SW480 (cell line): ENCODE measurements around the gene ROCK2.
"Not testable (repeated sequence)": the region's sequence is repeated elsewhere in the genome, so short reads cannot be mapped to it uniquely, and the experiment has no call there.

Source experiments
- DNase-seq: peaks from one replicate; pipeline ENCODE4 v3.0.0-alpha.2; 2016; ENCODE audit warnings: low spot score

The ROCK2 gene

DNA sequence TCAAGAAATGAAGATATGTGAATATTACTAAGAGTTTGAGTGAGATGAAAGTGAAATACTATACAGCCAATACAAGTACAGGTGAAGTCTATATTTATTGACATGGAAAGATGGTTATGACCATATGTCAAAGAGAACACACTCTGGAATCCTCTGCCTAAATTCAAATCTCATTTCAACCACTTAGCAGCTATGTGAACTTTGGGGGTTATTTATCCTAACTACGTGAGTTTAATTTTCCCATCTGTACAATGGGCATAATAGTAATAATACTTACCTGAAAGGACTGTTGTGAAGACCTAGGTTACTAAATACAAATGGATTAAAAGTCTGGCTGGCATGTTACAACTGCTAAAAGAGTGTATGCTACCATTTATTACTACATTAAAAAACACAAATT is 79.6 kb downstream of the ROCK2 start:
- no peak for DNase-seq

DNA sequence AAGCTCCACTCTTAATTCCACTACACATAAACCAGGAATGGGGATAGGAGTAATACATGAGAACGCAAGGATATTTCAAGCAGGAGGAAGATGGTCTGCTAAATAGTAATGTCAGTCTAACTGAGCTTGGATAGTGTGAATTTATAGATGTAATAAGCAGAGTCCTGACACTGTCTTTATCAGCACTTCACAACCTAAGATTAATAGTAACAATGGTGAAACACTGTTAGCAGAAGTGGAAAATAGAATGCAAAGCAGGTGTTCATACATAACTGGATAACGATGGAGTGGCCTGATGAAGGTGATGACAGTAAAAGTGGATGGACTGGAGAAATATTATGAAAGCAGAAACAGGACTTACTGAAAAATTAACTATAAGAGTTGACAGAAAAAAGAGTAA is 80.4 kb downstream of the ROCK2 start:
- DNase-seq, result no peak

DNA sequence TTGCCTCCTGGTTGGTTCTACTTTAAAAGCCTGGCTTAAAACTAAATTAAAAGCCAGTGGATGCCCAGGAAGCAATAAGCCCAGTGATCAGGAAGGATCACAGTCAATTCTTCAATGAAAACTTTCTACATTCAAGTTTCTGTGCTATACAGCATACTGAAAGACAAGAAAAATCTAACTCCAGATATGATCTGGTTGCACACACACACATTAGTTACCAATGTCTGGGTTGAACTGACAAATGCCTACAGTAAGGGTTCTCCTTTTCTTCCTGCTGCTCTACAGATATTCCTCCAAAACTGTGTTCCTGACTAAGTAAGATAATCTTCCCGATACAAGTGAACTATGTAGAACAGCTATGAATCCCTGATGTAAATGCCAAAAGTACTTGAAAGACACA is 81.3 kb downstream of the ROCK2 start:
- DNase-seq, result no peak

DNA sequence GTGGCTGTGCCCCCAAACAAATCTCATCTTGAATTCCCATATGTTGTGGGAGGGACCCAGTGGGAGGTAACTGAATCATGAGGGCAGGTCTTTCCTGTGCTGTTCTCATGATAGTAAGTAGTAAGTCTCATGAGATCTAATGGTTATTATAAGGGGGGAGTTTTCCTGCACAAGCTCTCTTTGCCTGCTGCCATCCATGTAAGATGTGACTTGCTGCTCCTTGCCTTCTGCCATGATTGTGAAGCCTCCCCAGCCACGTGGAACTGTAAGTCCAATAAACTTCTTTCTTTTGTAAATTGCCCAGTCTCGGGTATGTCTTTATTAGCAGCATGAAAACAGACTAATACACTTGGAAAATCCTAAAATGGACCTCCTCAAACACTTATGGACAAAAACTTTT is 82.0 kb downstream of the ROCK2 start:
- DNase-seq, result not testable (repeated sequence)

DNA sequence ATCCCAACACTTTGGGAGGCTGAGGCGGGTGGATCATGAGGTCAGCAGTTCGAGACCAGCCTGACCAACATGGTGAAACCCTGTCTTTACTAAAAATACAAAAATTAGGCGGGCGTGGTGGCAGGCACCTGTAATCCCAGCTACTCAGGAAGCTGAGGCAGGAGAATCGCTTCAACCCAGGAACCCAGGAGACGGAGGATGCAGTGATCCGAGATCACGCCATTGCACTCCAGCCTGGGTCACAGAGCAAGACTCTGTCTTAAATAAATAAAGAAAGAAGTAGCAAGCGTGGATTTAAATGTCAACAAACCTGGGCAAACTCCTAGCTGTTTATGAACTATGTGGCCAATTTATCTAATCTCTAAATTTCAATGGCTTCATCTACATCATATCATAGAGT is 82.9 kb downstream of the ROCK2 start:
- not testable (repeated sequence) for DNase-seq

DNA sequence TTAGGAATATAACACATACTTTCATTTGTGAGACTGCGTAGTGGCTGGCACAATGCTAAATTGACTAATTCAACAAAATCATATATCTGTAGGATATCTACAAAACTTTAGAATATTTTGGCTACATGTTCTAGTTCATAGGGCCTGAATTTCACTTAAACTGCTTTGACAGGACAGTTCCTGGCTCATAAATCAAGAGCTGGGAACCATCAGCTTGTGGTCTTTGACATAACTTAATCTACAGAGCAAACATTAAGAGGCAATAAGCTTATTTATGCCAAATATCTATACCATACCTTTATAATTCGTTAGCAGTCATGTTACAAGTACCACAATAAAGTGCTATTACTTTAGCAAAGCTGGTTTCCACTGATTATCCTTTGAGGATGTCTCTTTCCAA is 83.5 kb downstream of the ROCK2 start:
- no peak for DNase-seq

DNA sequence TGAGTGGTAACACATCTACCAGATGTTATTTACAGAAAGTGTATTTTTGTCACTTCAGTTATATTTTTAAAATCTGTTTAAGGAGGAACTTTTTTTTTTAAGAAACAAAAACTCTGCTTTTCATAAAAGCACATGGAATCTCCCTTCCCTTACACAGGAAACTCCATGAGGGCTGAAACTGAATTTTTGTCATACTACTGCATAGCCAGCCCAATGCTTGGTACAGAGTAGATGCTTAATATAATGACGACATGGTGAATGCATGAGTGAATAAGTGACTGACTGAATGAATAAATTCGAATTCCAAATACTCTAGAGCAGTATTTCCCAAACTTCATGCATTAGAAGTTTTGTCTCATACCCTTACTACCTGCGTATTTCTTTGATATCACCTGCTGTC is 86.5 kb downstream of the ROCK2 start:
- no peak for DNase-seq

DNA sequence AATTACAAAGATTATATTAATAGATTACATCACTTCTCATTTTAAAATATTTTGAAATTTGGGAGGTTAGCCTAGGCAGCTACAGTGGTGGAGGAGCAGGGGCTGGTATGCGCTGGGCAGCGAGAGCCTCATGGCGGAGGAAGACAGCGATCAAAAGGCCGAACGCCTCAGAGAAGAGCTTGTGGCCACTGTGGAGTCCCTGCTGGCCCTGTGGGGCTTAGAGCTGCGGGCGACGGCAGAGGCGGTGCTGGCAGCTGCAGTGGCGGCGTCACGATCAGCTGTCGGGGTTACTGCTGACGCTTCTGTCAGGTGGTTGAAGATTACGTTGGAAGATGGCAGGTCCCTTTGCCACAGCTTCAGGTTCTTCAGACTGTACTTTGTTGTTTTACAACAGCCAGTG is 87.4 kb downstream of the ROCK2 start:
- no peak for DNase-seq

DNA sequence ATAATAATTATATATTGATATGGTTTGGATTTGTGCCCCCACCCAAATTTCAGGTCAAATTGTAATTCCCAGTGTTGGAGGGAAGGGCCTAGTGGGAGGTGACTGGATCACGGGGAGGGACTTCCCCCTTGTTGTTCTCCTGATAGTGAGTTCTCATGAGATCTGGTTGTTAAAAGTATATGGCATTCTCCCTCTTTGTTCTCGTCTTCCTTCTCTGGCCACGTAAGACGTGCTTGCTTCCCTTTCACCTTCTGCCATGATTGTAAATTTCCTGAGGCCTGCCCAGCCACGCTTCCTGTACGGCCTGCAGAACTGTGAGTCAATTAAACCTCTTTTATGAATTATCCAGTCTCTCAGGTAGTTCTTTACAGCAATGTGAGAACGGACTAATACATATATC is 88.3 kb downstream of the ROCK2 start:
- DNase-seq, result no peak

DNA sequence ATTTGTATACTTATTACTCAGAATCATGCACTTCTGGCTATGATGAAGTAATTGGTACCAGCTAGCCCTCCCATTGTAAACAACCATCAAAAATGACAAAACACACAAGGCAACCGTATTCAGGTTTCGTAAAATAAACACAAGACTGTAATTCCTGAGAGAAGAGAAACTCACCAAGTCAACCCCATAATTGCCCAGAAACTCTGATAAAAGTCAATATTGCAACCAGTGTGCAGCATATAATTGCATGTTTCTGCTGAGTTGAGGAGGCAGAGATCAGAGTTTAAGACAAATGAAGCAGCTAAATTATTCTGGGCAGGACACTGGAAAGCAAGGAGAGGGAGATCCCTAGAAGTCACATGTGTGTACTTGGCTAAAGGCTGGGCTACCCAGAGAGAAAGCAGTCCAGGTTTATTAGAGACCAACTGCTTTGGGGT is 90.3 kb downstream of the ROCK2 start:
- peak; percentile 20 for DNase-seq

DNA sequence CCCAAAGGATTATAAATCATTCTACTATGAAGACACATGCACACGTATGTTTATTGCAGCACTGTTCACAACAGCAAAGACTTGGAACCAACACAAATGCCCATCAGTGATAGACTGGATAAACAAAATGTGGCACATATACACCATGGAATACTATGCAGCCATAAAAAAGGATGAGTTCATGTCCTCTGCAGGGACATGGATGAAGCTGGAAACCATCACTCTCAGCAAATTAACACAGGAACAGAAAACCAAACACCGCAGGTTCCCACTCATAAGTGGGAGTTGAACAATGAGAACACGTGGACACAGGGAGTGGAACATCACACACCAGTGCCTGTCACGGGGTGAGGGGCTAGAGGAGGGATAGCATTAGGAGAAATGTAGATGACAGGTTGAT is 92.0 kb downstream of the ROCK2 start:
- not testable (repeated sequence) for DNase-seq

DNA sequence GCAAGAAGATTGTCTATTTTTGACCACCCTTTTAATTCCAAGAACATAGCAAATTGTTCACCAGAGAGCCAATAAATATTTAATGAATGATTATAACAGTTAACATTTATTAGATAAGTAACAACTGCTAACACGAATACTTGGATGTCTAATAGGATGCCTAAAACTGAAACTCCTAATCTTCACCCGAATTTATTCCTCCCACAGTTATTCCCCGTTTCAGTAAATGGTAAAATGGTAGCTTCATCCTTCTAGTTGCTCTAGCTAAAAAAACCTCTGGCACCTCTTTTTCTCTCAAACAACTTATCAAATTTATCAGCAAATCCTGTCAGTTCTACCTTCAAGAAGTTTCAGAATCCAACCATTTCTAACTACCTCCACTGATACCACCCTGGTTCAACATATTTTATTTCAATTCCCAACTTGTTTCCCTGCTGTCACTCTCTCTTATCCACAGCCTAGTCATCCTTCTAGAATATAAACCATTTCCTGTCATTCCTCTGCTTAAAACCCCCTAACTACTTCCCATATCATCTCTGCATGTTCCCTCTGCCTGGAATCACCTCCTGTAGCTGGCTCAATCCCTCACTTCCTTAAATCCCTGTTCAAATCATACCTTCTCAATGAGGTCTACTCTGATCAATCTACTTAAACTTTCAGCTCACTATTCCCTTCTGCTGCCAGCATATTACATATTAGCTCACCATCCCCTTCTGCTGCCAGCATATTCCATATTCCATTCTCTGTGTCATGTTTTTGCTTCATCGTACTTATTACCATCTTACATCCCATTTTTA is 93.8 kb downstream of the ROCK2 start:
- DNase-seq, result no peak

DNA sequence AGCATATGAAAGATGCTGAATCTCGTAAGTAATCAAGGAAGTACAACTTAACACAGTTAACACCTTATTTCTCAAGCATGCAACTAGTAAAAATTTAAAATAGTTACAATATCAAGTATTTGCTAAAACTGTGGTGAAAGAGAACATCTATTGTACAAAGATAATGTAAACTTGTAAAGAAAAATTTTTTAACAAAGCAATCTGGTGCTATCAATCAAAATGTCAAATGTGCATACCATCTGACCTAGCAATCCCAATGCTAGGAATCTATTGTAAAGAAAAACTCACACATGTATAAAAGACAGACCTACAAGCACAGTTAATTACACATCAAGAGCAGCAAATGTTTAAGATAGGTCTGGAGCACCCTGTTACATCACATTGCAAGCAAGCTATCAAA is 99.1 kb downstream of the ROCK2 start:
- DNase-seq, result no peak

DNA sequence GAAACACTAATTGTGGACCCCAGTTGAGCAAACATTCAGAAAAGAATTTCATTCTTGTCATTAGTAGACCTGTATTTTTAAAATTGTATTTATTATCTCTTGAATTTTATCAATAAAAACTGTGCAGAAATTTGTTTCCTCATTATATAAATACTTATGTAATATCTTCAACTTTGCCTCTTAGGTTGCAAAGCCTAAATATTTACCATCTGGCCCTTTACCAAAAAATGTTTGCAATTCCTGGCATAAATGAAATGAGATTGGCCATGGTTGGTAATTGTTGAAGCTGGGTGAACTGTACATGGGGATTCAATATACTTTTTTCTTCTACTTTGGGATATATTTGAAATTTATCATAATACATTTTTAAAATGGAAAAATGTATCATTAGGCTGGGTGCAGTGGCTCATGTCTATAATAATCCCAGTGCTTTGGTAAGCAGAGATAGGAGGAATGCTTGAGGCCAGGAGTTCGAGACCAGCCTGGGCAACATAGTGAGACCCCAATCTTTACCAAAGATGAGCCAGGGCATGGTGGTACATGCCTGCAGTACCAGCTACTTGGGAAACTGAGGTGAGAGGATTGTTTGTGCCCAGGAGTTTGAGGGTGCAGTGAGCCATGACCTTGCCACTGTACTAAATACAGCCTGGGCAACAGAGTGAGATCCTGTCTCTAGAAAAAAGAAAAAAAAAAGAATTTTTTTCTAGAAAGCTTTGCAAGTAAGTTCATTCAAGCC is 100.2 kb downstream of the ROCK2 start:
- no peak for DNase-seq

DNA sequence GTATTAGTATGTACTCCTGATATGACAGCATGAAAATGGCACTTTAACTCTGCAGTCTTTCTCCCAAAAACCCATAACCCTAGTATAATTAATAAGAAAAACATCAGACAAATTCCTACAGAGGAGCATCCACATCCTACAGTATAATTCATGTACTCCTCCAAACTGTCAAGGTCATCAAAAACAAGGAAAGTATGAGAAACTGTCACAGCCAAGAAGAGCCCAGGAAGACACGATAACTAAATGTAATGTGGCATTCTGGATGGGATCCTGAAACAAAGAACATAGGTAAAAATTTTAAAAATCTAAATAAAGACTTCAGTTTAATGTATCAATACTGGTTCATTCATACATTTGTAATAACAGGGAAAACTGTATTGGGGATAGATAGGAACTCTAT is 100.9 kb downstream of the ROCK2 start:
- DNase-seq, result no peak

DNA sequence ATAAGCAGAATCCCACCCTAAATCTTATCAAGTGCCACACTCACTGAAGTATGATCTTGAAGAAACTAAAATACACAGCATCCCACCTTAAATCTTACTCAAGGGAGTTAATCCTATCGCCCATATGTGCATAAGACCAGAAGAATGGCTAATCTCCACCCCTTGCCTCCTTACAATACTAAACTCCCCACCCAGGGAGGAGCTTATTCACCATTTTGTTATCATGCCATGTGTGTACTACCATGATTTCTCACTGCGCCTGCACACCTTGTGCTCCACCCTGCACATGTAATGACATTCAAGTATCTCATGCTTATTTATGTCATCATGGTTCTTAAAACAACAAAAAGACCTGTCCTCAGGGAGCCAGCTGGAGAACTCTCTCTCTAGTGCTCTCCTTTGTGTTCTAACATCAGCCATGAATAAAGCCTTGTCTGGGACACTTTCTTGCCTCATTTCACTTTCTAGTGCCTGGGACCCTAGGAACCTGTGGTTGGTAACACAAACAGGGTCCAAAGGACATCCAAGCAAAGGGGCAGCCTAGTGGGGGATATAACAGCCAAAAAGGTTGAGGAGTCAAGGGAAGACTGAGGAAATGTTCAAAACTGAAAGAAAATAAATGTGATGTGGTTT is 101.8 kb downstream of the ROCK2 start:
- no peak for DNase-seq

DNA sequence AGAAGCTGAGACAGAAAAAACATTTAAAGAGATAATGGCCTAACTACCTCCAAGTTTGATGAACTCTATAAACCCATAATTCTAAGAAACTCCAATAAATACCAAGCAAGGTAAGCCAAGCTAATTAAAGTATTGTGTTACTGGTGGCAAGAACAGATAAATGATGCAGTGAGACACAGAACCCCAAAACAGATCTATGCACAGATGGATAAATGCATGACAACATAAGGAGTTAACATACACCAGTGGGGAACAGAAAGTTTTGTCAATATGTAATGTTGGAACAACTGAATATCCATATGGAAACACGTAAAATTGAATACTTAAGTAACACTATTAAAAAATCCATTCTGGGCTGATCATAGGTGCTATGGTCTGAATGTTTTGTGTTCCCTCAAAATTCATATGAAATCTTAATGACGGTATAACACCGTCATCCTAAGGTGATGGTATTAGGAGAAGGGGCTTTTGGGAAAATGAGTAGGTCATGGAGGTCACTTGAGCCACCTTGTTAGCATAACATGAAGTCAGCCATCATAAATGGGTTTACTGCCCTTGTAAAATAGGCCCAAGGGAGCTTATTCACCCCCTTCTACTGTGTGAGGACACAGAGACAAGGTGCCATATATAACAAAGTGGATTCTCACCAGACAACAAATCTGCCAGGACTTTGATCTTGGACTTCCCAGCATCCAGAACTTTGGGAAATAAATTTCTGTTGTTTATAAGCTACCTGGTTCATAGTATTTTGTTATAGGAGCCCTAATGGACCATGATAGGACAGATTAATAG is 102.8 kb downstream of the ROCK2 start:
- DNase-seq, result no peak

DNA sequence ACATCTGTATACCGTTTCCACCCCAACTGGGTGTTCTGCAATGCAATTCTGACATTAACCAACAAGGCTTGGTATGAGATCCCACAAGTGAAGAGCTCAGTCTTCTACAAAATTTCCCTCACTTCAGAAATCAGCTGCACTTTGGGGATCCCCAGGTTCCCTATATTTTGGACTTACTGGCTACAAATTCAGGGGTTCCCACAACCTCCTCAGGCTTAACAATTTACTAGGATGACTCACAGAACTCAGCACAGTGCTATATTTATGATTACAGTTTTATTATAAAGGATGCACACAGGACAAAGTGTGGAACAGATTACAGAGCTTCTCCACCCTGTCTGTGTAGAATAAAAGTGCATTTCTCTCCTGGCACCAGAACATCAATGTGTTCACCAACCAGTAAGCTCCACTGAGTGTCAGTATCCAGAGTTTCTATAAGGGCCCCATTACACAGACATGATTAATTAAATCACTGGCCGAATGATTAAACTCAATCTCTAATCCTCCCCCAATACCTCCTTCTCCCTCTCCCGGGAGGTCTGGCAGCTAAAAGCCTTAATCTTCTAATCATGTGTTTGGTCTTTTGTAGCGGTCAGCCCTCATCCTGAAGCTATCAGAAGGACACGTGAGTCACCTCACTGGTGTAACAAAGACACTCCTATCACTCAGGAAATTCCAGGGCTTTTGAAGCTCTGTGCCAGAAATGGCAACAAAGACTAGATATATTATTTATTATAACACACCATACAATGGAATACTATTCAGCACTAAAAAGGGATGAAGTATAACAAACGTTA is 104.6 kb downstream of the ROCK2 start:
- DNase-seq, result peak; percentile 44

DNA sequence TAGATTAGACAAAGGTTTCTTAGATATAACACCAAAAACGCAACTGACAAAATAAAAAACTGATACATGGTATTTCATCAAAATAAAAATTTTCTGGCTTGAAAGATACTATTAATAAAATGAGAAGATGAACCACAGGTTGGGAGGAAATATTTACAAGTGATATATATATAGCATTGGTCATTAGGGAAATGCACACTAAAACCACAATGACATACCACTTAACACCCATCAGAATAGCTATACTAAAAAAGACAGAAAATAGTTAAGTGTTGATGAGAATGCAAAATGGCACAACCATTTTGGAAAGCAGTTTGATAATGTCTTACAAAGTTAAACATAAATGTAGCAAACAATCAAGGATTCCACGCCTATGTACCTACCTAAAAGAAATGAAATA is 105.3 kb downstream of the ROCK2 start:
- DNase-seq, result no peak

DNA sequence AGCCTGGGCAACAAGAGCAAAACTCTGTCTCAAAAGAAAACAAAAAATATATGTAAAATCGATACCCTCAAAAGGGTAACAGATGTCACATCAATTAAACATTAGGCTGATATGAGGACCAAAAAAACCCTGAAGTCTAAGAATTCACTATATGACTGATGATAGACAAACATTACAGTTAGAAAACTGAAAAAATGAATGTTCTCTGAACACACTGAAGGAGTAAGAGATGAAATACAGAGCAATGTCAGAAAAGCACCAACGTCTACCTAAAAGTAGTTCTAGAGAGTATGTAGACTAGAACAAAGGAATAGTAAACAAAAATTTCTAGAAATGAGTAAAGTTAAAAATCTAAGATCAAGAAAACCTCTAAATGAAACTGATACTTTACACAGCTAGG is 107.3 kb downstream of the ROCK2 start:
- DNase-seq, result no peak

DNA sequence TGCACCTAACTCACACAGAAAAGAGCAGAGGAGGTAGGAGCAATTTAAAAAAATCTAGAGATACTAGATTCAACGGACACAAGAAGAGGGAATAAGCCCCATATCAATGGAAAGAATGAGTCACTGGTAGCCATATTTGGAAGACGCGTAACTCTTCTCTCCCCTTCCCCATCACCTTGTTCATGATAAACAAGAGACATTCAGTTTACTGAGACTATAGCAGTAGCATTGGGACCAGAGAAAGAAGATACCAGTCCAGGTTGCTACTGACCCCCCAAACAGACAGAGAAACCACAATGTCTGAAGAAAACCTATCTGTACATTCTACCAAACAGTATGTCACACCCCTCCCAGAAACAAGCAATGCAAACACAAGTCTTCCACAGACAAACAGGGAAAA is 108.1 kb downstream of the ROCK2 start:
- no peak for DNase-seq

DNA sequence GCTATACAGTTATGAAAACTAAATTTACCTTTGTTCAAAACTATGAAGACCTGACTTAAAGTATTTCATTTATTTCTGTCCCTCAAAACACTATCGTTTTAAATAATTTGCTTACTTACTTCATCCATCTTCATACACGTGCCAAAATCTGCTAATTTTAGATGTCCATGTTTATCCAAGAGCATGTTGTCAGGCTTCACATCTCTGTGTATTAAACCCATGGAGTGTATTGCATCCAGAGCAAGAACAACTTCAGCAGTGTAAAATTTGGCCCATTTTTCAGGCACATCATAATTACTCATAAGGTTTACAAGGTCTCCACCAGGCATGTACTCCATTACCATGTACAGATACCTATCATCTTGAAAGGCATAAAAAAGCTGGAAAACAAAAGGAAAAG is 108.9 kb downstream of the ROCK2 start:
- DNase-seq, result no peak
